Stimulated activated CD4-positive, alpha-beta T cell treated with anti-CD3 and anti-CD28 coated beads, Interleukin-1b, Interleukin-23, amount 100 ng/mL, for 4 hours (primary cell): Measurements from ENCODE around the gene CCDC9.
"Not testable (repeated sequence)": the region's sequence is repeated elsewhere in the genome, so short reads cannot be mapped to it uniquely, and the experiment has no call there.

Experiments
- DNase-seq, 2 donors: peaks; one replicate each; pipeline ENCODE4 v3.0.0-alpha.2; 2020; ENCODE audit warnings: low read depth in 2 of 2

Gene CCDC9

DNA sequence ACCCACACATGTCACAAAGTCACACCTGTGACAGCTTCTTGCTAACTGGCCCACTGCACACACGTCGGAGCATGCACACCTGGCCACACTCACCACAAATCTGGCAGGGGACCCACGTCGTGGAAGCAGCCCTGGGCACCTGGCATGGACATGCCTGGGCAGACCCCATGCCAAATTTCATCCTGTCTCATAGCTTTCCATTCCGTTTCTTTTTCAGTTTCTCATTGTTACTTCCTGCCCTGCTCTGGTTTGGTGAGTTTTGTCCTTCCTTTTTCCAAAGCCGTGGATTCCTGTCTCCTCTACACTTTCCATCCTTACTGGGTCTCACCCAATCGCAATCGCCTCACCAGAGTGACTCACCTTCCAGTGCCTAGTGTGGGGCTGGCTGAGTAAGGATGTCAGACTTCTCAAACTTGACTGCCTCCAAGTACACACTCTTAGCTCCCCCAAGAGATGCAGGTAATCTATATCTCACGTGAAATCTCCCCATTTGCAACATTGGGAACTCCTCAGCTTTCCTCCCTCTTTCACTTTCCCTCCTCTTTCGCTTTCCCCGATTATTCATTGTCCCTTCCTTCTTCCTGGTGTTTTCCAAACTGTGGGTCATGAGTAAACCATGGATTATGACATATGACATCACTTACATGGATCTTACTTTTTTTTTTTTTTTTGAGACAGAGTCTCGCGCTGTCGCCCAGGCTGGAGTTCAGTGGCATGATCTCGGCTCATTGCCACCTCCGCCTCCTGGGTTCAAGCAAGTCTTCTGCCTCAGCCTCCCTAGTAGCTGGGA, 23.7 kb upstream of the CCDC9 start:
- DNase-seq, result no peak

DNA sequence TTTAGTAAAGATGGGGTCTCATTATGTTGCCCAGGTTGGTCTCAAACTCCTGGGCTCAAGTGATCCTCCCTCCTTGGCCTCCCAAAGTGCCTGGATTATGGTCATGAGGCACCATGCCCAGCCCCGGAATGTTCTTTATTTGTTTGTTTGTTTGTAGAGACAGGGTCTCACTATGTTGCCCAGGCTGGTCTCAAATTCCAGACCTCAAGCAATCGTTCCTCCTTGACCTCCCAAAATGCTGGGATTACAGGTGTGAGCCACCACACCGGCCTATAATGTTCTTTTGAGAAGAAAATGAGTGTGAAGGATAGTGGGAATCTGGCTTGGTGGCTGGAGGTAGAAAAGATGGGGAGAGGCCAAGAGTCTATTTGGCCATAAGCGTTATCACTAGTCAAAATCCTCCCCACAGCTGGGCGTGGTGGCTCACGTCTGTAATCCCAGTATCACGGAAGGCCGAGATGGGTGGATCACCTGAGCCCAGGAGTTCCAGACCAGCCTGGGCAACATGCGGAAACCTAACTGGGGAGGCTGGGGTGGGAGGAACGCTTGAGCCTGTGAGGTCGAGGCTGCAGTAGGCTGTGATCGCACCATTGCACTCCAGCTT, 20.2 kb upstream of the CCDC9 start:
- DNase-seq, result no peak

DNA sequence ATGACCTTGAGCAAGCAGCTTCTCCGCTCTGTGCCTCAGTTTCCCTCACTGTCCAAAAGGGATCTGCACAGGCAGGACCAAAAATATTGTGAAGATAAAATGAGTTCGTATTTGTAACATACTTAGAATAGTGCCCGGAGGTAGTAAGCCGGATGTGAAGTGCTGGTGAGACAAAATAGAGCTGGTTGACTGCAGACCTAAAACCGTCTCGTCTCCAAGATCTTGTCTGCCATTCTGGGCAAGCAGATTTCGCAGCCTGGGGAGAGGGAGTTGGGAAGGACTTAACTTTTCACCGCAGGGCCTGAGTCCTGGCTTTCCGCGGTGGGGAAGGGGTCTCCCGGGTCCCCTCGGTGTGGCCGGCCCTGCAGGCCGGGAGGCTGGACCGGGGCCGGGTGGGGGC, 17.2 kb upstream of the CCDC9 start:
- no peak for DNase-seq

DNA sequence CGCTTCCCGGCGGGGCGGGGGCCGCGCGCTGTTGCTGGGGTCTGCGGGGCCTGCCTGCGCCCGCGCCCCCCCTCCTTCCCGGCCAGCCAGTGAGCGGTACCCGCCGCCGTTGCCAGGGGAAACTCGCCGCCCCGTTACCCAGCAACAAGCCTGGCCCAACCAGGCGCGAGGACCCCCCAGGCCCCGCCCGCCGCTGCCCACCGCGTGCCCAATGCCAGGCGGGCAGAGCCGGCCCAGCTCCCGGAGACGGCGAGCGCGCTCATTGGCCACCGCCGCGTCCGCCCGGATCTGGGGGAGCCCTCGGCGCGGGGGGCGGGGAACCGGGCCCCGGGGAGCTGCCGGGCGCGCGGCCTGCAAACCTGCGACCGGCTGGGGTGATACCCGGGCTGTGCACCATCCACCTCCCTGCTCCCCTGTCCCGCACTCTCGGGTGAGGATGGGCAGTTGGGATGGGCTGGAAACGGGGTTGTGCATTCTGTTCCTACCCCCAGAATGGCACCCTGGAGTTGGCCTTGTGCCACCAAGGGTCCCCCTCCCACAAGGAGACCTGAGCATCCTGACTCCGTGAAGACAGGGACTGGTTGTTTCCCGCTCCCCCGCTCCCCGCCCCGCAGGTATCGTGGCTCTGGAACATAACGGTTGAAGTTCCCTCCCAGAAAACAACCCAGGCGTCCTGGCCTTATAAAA, 16.6 kb upstream of the CCDC9 start:
- DNase-seq, result no peak

DNA sequence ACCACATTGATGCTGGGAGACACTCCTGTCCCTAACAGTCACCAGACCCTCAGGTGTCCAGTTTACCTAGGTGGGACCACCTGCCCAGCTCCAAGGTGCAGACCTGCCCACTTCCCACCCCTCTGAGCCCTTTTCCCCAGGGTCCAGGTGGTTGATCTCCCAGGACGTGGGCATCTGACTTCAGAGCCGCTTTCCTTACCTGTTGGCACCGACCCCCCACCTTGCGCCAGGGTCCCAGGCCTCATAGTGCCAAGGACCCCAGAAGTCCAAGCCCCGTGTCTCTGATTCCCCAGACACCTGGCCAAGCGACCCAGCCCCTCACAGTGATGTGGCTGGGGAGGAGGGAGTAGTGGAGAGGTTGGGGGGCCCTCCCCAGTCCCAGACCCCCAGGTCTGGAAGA, 15.8 kb upstream of the CCDC9 start:
- DNase-seq, result no peak

DNA sequence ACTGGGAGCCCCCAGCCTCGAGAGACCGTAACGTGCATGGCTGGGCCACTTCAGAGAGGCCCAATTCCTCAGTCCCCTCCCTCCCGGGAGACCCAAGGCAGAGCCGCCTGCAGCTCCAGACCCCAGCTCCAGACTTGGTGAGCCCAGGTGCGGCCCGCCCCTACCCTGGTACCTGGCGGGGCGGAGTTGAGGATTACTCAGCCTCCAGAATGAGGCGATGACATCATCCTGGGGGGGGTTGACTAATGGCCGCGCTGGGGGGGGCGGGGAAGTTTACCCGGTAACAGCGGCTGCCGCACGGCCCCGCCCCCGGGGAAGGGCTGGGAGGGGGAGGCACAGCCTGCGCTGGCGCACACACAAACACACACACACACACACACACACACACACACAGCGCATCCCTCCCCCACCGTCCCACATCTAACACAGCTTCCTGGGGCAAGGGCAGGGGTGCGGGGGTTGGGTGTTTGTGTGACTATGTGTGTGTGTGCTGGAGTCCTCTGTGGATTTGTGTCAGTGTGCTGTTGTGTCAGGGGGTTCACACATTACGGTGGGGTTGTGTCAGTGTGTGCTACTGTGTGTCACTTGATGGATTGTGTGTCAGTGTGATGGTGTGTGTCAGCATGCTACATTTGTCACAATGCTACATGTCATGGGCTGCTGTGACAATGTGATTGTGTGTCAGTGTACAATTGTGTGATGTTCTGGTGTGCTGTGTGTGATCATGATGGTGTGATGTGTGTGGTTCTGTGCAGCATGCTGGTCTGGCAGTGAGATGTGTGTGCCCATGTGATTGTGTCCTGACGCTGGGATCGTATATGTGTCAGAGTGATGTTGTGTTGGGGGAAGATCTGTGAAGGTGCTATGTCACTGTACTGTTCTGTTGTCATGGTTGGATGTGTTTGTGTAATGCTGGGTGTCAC, 15.1 kb upstream of the CCDC9 start:
- DNase-seq, result peak; percentile 81 to 90

DNA sequence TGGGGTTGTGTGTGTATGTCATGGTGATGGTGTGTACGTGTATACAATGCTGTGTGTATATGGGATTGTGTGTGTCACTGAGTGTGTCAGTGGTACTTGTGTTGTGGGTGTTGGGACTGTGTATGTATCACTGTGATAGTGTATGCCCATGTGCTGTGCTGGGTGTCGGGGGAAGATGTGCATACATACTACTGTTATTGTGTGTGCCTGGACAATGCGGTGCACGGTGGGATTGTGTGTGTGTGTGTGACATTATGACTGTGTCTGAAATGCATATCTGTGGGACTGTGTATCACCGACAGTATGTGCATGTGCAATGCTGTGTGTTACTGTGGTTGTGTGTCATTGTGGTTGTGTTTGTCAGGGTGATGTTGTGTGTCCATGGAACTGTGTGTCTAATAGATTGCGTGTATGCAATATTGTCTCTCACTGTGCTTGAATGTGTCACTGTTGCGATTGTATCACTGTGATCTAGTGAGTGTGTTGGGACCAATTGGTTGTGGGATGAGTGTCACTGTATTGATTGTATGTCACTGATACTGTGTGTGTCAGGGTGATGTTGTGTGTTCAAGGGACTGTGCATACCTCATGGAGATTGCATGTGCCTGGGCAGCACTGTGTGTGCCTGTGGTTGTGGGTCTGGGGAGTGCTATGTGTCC, 14.3 kb upstream of the CCDC9 start:
- DNase-seq, result no peak

DNA sequence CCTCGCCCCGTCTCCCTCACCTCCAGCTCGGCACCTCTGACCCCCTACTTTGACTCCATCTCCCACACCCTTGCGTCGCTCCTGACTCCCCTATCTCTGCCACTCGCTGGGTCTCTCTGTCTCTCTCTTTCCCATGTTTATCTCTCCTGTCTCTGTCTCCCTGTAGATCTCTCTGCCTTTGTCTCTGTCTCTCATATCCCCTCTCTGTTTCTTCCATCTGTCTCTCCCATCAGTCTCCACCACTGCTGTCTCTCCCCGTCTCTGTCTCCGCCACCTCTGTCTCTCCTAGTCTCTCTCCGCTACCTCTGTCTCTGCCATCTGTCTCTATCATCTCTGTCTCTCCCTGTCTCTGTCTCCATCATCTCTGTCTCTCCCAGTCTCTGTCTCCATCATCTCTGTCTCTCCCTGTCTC, 13.0 kb upstream of the CCDC9 start:
- no peak for DNase-seq

DNA sequence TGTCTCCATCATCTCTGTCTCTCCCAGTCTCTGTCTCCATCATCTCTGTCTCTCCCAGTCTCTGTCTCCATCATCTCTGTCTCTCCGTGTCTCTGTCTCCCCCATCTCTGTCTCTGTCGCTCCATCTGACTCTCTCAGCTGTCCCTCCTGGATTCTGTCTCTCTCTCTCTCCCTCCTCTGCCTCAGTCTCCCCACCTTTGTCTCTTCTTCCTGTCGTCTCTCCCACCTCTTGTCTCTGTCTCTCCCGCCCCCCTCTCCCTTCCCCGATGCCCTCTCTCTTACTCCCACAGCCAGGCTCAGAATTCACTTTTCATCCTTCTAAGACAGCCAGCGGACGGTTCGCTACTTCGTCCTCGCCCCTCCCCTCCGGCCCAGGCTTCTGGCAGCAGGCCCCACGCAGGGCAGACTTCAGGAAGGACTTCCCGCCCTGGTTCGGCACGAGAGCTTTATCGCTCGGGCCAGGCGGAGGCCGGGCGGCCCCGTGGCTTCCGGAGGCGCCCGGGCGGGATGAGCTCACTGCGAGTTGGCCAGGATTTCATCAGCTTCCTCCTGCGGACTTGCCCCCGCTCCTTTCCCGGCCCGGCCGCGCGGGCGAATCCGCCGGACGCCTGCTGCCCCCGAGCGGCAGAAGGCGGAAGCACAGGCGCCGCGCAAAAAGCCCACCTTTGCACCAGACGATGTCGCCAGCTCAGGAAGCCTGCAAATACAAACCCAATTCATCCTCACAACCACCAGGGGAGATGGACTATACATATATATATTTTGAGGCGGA, 12.4 kb upstream of the CCDC9 start:
- peak; percentile 81 to 90 for DNase-seq

DNA sequence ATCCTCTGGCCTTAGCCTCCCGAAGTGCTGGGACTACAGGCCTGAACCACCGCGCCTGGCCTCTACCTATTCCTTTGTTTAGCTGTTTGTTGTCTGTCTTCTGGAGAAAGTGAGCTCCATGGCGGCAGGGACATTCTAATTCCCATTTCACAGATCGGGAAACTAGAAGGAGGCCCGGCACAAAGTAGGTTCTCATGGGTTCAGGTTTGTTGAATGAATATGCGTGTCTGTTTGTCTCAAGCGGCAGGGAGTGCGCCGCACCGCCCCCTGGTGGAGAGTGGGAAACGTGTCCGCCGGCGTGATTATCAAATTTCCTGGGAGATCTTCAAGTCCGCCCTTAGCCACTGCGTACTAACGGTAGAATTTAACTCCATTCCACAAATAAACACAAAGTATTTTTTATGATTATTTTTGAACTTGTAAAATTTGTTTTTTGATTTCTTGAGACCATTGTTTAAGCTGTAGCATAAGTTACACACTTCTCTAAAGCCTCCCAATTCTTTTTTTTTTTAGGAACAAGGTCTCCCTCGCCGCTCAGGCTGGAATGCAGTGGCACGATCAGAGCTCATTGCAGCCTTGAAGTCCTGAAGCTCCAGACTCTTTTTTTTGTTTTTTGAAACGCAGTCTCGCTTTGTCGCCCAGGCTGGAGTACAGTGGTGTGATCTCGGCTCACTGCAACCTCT, 8.9 kb upstream of the CCDC9 start:
- peak; percentile 78 to 83 for DNase-seq

DNA sequence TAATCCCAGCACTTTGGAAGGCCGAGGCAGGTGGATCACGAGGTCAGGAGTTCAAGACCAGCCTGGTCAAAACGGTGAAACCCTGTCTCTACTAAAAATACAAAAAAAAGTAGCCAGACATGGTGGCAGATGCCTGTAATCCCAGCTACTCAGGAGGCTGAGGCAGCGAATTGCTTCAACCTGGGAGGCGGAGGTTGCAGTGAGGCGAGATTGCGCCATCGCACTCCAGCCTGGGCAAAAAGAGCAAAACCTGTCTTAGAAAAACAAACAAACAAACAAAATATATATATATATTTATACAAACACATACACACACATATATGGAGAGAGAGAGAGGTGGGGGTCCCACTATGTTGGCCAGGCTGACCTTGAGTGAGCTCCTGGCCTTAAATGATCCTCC, 3.3 kb upstream of the CCDC9 start:
- not testable (repeated sequence) for DNase-seq

DNA sequence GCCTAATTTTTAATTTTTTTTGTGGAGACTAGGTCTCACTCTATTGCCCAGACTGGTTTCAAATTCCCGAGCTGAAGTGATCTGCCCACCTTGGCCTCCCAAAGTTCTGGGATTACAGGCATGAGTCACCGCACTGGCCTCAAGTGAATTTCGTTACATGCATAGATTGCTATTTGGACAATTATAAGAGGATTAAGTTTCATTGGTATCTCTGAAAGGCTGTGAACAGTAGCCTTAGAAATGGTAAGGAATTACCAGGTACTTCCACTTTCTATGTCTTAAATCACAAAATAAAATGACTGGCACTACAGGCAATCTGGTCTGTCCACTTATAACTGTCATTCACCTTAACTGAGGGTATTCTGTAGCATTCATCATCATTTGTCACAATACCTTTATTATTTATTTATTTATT, 2.9 kb upstream of the CCDC9 start:
- DNase-seq, result no peak

DNA sequence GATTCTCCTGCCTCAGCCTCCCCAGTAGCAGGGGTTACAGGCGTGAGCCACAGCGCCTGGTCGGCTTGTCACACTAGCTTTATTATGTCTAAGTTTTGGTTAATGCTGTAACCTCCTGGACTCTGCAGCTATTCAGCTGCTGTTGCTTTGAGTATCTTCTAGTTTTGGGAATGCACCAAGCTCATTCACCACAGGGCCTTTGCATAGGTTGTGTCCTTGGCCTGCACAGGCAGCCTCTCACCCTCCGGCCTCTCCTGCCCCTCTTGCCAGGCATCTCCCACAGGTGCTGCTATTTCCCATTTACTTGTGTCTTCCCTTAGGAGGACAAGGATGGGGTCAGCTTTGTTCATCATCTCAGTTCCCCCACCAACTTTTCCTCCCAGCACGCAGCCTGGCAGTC, 2.4 kb upstream of the CCDC9 start:
- no peak for DNase-seq

DNA sequence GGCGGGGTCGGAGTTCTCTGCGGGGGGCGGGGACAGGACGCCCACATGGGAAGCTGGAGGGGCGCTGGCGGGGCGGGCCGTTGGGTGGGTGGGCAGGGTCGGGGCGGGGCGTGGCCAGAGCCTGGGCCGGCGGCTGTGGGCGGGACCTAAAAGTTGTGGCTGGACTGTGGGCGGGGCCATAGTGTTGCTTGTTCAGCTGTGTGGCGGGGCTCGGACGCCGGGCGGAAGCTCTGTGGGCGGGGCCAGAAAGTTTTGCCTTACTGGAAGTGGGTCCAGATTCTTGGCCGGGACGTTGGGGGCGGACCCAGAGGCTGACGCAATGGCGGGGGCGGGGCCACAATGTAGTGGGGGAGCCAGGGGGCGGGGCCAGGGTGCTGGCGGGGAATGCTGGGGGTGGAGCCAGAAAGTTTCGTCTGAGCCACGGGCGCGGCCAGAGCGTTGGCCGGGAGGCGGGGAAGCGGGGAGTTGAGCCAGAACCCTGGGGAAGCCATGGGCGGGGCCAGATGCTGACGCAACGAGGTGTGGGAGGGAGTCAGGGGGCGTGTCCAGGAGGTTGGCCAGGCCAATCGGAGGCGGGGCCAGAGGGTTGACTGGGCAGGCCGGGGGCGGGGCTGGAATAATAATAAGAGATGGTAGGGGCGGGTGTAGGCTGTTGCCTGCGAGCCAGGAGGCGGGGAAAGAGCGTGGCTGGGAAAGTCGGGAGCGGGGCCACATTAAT, 527 bp downstream of the CCDC9 start:
- peak; percentile 99 to 100 for DNase-seq

DNA sequence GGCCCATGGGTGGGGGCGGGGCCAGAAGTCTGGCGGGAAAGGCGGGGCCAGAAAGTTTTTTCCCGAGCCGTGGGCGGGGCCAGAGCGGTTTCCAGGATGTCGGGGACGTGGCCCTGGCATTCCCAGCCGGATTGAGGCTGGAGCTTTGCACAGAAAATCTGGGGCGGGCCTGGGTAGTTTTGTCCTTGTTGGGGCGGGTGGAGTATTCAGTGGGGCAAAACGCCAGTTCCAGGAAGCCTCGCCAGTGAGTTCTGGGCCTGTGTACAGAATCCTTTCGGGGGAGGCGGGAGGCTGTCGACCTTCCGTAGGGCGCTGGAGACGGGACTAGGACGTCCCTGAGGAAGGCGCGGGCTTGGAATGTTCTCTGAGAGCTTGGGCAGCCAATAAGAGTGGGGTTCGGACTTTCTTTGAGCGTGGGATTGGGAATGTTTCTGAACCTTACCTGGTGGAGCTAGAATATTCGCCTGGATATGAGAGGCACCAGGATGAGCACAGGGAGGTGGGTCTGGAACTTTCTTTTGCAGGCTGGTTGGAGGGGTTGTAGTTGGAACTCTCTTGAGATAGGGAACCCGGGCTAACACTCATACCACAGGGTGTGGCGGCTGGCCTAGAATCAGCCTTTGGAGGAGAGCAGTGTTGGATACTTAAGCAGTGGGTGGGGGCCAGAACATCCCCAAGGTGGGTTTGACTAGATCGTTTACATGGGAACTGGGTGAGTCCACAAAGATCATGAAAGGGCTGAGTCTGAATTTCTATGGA, 1.3 kb downstream of the CCDC9 start:
- no peak for DNase-seq

DNA sequence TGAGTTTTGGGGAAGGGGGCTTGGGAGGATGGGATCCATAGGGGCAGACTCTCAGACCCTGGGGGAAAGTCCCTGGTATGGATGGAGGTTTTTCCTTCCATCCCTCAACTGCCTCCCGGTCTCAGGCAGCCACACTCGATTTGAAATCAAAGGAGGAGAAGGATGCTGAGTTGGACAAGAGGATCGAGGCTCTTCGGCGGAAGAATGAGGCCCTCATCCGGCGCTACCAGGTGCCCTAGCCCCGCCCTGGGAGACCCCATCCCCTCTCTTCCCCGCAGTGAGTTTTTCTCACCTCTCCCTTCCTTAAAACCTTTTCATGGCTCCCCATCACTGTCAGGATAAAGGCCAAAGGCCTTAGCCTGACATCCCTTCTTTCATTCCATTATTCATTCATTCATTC, 2.1 kb downstream of the CCDC9 start:
- no peak for DNase-seq

DNA sequence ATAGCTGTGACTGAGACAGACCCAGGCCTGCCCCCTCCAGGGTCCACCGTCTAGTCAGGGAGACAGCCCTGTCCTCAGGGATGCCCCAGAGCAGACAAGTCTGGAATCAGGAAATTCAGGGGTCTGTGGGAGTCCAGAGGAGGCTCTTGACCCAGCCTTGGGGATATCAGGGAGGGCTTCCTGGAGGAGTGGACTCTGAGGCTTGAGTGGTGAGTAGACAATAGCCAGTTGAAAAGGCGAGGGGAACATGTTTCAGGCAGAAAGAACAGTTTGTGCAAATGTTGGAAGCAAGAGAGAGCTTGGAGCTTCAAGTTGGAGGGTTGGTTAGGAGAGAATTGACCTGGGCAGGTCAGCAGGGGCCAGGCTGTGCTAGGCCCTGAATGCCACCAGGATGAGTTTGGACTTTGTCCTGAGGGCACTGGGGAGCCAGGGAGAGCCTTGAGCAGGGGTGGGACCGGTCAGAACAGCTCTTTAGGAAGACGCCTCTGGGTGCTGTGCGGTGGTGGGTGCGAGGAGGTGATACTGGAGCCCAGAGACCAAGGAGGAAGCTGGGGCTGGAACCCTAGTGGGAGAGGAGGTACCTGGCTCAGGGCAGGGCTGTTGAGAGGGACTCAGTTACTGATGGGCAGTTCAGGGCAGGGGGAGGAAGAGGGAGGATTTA, 2.7 kb downstream of the CCDC9 start:
- DNase-seq, result no peak

DNA sequence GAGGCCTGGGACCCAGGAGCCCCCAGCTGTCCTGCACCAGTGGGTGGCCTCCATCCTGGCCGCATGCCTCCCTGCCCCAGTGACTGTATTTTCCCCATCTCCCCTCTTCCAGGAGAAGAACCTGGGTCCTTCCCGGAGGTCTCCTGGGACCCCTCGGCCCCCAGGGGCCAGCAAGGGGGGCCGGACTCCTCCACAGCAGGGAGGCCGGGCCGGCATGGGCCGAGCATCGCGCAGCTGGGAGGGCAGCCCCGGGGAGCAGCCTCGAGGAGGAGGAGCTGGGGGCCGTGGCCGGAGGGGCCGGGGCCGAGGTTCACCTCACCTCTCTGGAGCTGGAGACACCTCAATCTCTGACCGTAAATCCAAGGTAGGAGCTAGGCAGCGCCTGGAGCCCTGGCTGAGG, 4.2 kb downstream of the CCDC9 start:
- no peak for DNase-seq
